Spinal cord (tissue), 10 donors: ENCODE data around the gene SATB1. TPM values are rescaled to one million over a fixed set of nuclear protein-coding genes. Genes with fewer than 3 reads are reported as not detected.

Source experiments
- DNase-seq, 6 donors: peaks; one replicate each; pipeline versions ENCODE4 v3.0.0 to v3.0.0-alpha.2; 2013 to 2015; ENCODE audit warnings: low spot score in 6 of 6, low read depth in 4 of 6
- H3K27ac ChIP-seq: one replicate; pipeline ENCODE4 v1.5.1; 2013; ENCODE audit warnings: low read depth, low read length, control low read depth
- H3K27me3 ChIP-seq: one replicate; pipeline ENCODE4 v1.6.1; 2013; ENCODE audit warnings: low read length; ENCODE audit not compliant: control insufficient read depth, insufficient read depth
- H3K36me3 ChIP-seq: one replicate; pipeline ENCODE4 v1.6.1; 2013; ENCODE audit warnings: low read length; ENCODE audit not compliant: control insufficient read depth, insufficient read depth
- H3K4me1 ChIP-seq: one replicate; pipeline ENCODE4 v1.6.1; 2013; ENCODE audit warnings: low read length; ENCODE audit not compliant: control insufficient read depth, insufficient read depth
- H3K4me3 ChIP-seq: one replicate; pipeline ENCODE4 v1.5.1; 2013; ENCODE audit warnings: low read depth, low read length, control low read depth
- H3K9me3 ChIP-seq: one replicate; pipeline ENCODE4 v1.6.1; 2013; ENCODE audit warnings: low read length; ENCODE audit not compliant: control insufficient read depth, insufficient read depth
- WGBS: methylation state at CpG from one replicate; pipeline ENCODE4 v1.1.5; 2013; ENCODE audit warnings: missing lambda C conversion rate; ENCODE audit not compliant: insufficient coverage; 5-methylcytosine and 5-hydroxymethylcytosine counted together
- polyA plus RNA-seq, 2 donors: library from polyadenylated mRNA; unstranded; fragments of 120-200 nt; gene quantifications; one replicate each; pipeline ENCODE4 v1.2.1, GENCODE V29; 2013; ENCODE audit not compliant: insufficient read length in 2 of 2
- total RNA-seq, 2 donors: library from RNA; depleted of rRNA in 1 of 2; stranded (reverse); fragments of 120-200 nt in 1 of 2; fragments of >200 nt in 1 of 2; gene quantifications; one replicate each; pipeline versions ENCODE4 v1.2.3 to v1.2.4, GENCODE V29; 2013 to 2014
- donor health status: healthy.

SATB1 gene
- total and polyA plus RNA-seq, 4 donors = 41.4 to 96.9 (median 68.3) TPM

GRCh38 chr3:18370672-18371071 is 54.5 kb downstream of the SATB1 start:
- peak in 2 of 6 donors; percentile 75 to 87 for DNase-seq
- Histone ChIP-seq H3K36me3 (no peaks in the 10 kb centered on the region), H3K4me3 (no peak overlapping the region), H3K27ac (no peak overlapping the region), H3K9me3 (no peaks in the 10 kb centered on the region), H3K27me3 (no peaks in the 10 kb centered on the region), H3K4me1 (no peaks in the 10 kb centered on the region)
- WGBS = 46% methylated on average over 5 of the region's 7 CpGs

- no peak overlapping the region for H3K27ac ChIP-seq
- H3K4me1 ChIP-seq = no peaks in the 10 kb centered on the region
- H3K36me3 ChIP-seq = no peaks in the 10 kb centered on the region
- 69% methylated on average over 6 of the region's 13 CpGs for whole genome bisulfite sequencing
- no peak overlapping the region for H3K4me3 ChIP-seq
- no peaks in the 10 kb centered on the region for H3K9me3 ChIP-seq
- DNase-seq = peak in 2 of 6 donors; percentile 53 to 94
- no peaks in the 10 kb centered on the region for H3K27me3 ChIP-seq
These were observed 55.5 kb downstream of the SATB1 start for GRCh38 chr3:18369551-18370185.

- Histone ChIP-seq H3K4me1 (no peaks in the 10 kb centered on the region), H3K4me3 (no peak overlapping the region), H3K27ac (no peak overlapping the region), H3K9me3 (no peaks in the 10 kb centered on the region), H3K27me3 (no peaks in the 10 kb centered on the region), H3K36me3 (no peaks in the 10 kb centered on the region)
- no peak for DNase-seq
- WGBS = no CpG with 5 or more reads among the region's 3 CpGs
These were observed 58.9 kb downstream of the SATB1 start for GRCh38 chr3:18366258-18366657.

GRCh38 chr3:18363338-18363737 is 61.8 kb downstream of the SATB1 start:
- Histone ChIP-seq H3K27me3 (no peaks in the 10 kb centered on the region), H3K4me3 (no peak overlapping the region), H3K9me3 (no peaks in the 10 kb centered on the region), H3K4me1 (no peaks in the 10 kb centered on the region), H3K27ac (no peak overlapping the region), H3K36me3 (no peaks in the 10 kb centered on the region)
- DNase-seq = no peak
- no CpG with 5 or more reads among the region's 2 CpGs for WGBS

- Histone ChIP-seq H3K9me3 (no peaks in the 10 kb centered on the region), H3K36me3 (peaks cover 2% of the 10 kb centered on the region), H3K27ac (no peak overlapping the region), H3K4me3 (no peak overlapping the region), H3K4me1 (no peaks in the 10 kb centered on the region), H3K27me3 (no peaks in the 10 kb centered on the region)
- no peak for DNase-seq
These were observed 67.4 kb downstream of the SATB1 start for GRCh38 chr3:18357747-18358146.

- Histone ChIP-seq H3K36me3 (peaks cover 7% of the 10 kb centered on the region), H3K4me1 (peaks cover 3% of the 10 kb centered on the region), H3K27me3 (no peaks in the 10 kb centered on the region), H3K27ac (peak overlapping the region; percentile 6), H3K9me3 (no peaks in the 10 kb centered on the region), H3K4me3 (no peak overlapping the region)
- no CpG with 5 or more reads among the region's 2 CpGs for WGBS
- peak in 1 of 6 donors; percentile 58 for DNase-seq
These were observed 69.3 kb downstream of the SATB1 start for GRCh38 chr3:18355832-18356231.

GRCh38 chr3:18354701-18355100 is 70.4 kb downstream of the SATB1 start:
- no peaks in the 10 kb centered on the region for H3K27me3 ChIP-seq
- peaks cover 7% of the 10 kb centered on the region for H3K36me3 ChIP-seq
- 75% methylated on average over 2 of the region's 5 CpGs for WGBS
- H3K9me3 ChIP-seq = no peaks in the 10 kb centered on the region
- no peak overlapping the region for H3K27ac ChIP-seq
- DNase-seq = no peak
- no peak overlapping the region for H3K4me3 ChIP-seq
- H3K4me1 ChIP-seq = peaks cover 3% of the 10 kb centered on the region

- H3K9me3 ChIP-seq = no peaks in the 10 kb centered on the region
- H3K27ac ChIP-seq = no peak overlapping the region
- peak in 2 of 6 donors; percentile 43 to 68 for DNase-seq
- peaks cover 10% of the 10 kb centered on the region for H3K36me3 ChIP-seq
- H3K4me3 ChIP-seq = no peak overlapping the region
- no peaks in the 10 kb centered on the region for H3K27me3 ChIP-seq
- WGBS = 36% methylated on average over 9 of the region's 12 CpGs
- peaks cover 3% of the 10 kb centered on the region for H3K4me1 ChIP-seq
These were observed 73.1 kb downstream of the SATB1 start for GRCh38 chr3:18351823-18352744.

- Histone ChIP-seq H3K9me3 (no peaks in the 10 kb centered on the region), H3K4me3 (no peak overlapping the region), H3K27me3 (no peaks in the 10 kb centered on the region), H3K36me3 (peaks cover 10% of the 10 kb centered on the region), H3K4me1 (peaks cover 3% of the 10 kb centered on the region), H3K27ac (no peak overlapping the region)
- no peak for DNase-seq
- WGBS = no CpG with 5 or more reads among the region's 5 CpGs
These were observed 74.0 kb downstream of the SATB1 start for GRCh38 chr3:18351069-18351628.
